LNCaP clone FGC (cell line): ENCODE results near the gene RASA2.

ENCODE experiments used
- DNase-seq: peaks from one replicate; pipeline ENCODE4 v3.0.0-alpha.2; 2011; ENCODE audit warnings: low read depth
- H3K4me3 ChIP-seq: 2 replicates; pipeline ENCODE4 v1.5.1; 2011; ENCODE audit warnings: mild to moderate bottlenecking, low read depth, low read length, control low read depth
- CTCF ChIP-seq: IDR thresholded peaks from 2 replicates; pipeline ENCODE4 v1.5.1; 2012; ENCODE audit warnings: mild to moderate bottlenecking; ENCODE audit not compliant: control insufficient read depth, insufficient read depth; ENCODE audit errors: extremely low read depth

RASA2 gene

GRCh38 chr3:141663993-141664392, 177.2 kb downstream of the RASA2 start:
- no peak for DNase-seq
- TF ChIP-seq CTCF, result no peak
- H3K4me3 ChIP-seq, result no peak overlapping the region
